T-helper 22 cell (primary cell): ENCODE results near the gene ZNF568.

Source experiments
- DNase-seq: peaks from one replicate; pipeline ENCODE4 v3.0.0-alpha.2; 2020; ENCODE audit warnings: low read depth

Gene ZNF568

GRCh38 chr19:36999313-36999712 is 83.2 kb downstream of the ZNF568 start:
- DNase-seq = no peak

GRCh38 chr19:37007587-37008220 is 91.6 kb downstream of the ZNF568 start:
- no peak for DNase-seq

- no peak for DNase-seq
Measured at GRCh38 chr19:37009871-37010270, 93.7 kb downstream of the ZNF568 start.

- DNase-seq = no peak
Measured at GRCh38 chr19:37012093-37012745, 96.1 kb downstream of the ZNF568 start.

- no peak for DNase-seq
Measured at GRCh38 chr19:37014456-37014855, 98.3 kb downstream of the ZNF568 start.

- DNase-seq = no peak
Measured at GRCh38 chr19:37045140-37045539, 129.0 kb downstream of the ZNF568 start.
